ENCODE results near the gene TRIM16. TPM values are rescaled to one million over a fixed set of nuclear protein-coding genes. Genes with fewer than 3 reads are reported as not detected.

TRIM16 gene
- total and polyA plus RNA-seq, 2 of the 13 experiments (the other 11 are each of a cell fraction or from before 2014, with no cell fraction given), result 12.3 to 23.4 TPM

DNA sequence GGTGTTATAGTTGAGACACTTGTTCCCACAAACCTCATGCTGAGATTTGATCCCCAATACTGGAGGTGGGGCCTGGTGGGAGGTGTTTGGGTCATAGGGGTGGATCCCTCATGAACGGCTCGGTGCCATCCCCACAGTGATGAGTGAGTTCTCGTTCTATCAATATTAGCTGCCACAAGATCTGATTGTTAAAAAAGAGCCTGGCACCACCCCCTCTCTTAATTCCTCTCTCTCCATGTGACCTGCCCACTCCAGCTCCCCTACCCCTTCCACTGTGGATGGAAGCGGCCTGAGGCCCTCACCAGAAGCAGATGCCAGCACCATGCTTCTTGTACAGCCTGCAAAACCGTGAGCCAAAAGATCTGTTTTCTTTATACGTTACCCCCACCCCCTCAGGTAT lies 31.2 kb downstream of the TRIM16 start:
- DNase-seq (ENCODE audit: low spot score), result no peak
- no peak for ATAC-seq
- H3K36me3 ChIP-seq (replicated peaks in 1 of 2; ENCODE audit: control insufficient read depth in 1 of 2, insufficient read depth in 2 of 2, low read length in 2 of 2), result no peaks in the 10 kb centered on the region
- H2AFZ ChIP-seq (ENCODE audit: low read length), result no peak overlapping the region
- H3K4me1 ChIP-seq (ENCODE audit: insufficient read depth, low read length), result peaks cover 8% of the 10 kb centered on the region; the same call in 1 of the 2 replicates
- H4K20me1 ChIP-seq (ENCODE audit: insufficient read depth, low read length), result no peaks in the 10 kb centered on the region
- H3K9me3 ChIP-seq (ENCODE audit: low read length), result no peaks in the 10 kb centered on the region
- POLR2A ChIA-PET, result no interaction called here
- no peak overlapping the region for H3K4me3 ChIP-seq (replicated peaks in 1 of 3; ENCODE audit: insufficient read depth in 1 of 3, low read depth in 2 of 3, low read length in 3 of 3)
- H3K4me2 ChIP-seq (ENCODE audit: low read depth, low read length), result no peak overlapping the region
- no peak overlapping the region for H3K27ac ChIP-seq (ENCODE audit: extremely low read length, insufficient read depth, low read length)
- CTCF ChIA-PET (ENCODE audit: low intra/inter-chr PET ratio, low total read pairs), result no interaction called here
- in situ Hi-C loops (cut with HindIII; ENCODE audit: extremely low pct_ligation_motif_present, low pct_unique_long_range_greater_than_20kb) (no loop called here), intact Hi-C loops (cut with micrococcal nuclease; ENCODE audit: unreplicated experiment) (no loop called here)
- TF ChIP-seq ZNF484 (CRISPR knock-in tag; IDR thresholded peaks at IDR 0.05; ENCODE audit: borderline replicate concordance, low read depth), result no peak
- no peak for TF ChIP-seq EEA1 (CRISPR knock-in tag; IDR thresholded peaks at IDR 0.05; ENCODE audit: borderline replicate concordance)
- TF ChIP-seq ZSCAN21 (CRISPR knock-in tag; IDR thresholded peaks at IDR 0.05; ENCODE audit: borderline replicate concordance), result no peak
- TF ChIP-seq GLI4 (CRISPR knock-in tag; IDR thresholded peaks at IDR 0.05; ENCODE audit: borderline replicate concordance), result no peak
- TF ChIP-seq, protein P1, sequence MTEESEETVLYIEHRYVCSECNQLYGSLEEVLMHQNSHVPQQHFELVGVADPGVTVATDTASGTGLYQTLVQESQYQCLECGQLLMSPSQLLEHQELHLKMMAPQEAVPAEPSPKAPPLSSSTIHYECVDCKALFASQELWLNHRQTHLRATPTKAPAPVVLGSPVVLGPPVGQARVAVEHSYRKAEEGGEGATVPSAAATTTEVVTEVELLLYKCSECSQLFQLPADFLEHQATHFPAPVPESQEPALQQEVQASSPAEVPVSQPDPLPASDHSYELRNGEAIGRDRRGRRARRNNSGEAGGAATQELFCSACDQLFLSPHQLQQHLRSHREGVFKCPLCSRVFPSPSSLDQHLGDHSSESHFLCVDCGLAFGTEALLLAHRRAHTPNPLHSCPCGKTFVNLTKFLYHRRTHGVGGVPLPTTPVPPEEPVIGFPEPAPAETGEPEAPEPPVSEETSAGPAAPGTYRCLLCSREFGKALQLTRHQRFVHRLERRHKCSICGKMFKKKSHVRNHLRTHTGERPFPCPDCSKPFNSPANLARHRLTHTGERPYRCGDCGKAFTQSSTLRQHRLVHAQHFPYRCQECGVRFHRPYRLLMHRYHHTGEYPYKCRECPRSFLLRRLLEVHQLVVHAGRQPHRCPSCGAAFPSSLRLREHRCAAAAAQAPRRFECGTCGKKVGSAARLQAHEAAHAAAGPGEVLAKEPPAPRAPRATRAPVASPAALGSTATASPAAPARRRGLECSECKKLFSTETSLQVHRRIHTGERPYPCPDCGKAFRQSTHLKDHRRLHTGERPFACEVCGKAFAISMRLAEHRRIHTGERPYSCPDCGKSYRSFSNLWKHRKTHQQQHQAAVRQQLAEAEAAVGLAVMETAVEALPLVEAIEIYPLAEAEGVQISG (CRISPR knock-in tag; IDR thresholded peaks at IDR 0.05), result no peak
- TF ChIP-seq ZFP41 (CRISPR knock-in tag; IDR thresholded peaks at IDR 0.05; ENCODE audit: borderline replicate concordance), result no peak
- no peak for TF ChIP-seq ZNF615 (CRISPR knock-in tag; IDR thresholded peaks at IDR 0.05; ENCODE audit: borderline replicate concordance)
- TF ChIP-seq ZNF747 (CRISPR knock-in tag; IDR thresholded peaks at IDR 0.05; ENCODE audit: borderline replicate concordance), result no peak
- BruUV-seq (replicated peaks), result no TSS peak
- no peak for FAIRE-seq
- H3K27me3 ChIP-seq (ENCODE audit: control insufficient read depth in 1 of 2, insufficient read depth in 2 of 2, low read length in 2 of 2), result no peaks in the 10 kb centered on the region
- H3K9ac ChIP-seq (ENCODE audit: insufficient read depth, low read depth, low read length), result no peak overlapping the region
- no peaks in the 10 kb centered on the region for H3K79me2 ChIP-seq (ENCODE audit: insufficient read depth, low read length)
- 100% methylated on average over 6 of the region's 6 CpGs for WGBS (ENCODE audit: low lambda C conversion rate)
